ENCODE data around the gene SLC22A17. TPM values are rescaled to one million over a fixed set of nuclear protein-coding genes. Genes with fewer than 3 reads are reported as not detected.
A peak's percentile ranks its signal among the peaks of the same experiment; 100 is the strongest.

Gene SLC22A17
- total RNA-seq, 4 donors from 2014 or later: 22.7 to 36.4 (median 30.4) TPM

GRCh38 chr14:23353433-23353780, 720 bp upstream of the SLC22A17 start:
- no peak for TF ChIP-seq POLR2A (IDR thresholded peaks at IDR 0.05)
- no peak for TF ChIP-seq CTCF (IDR thresholded peaks at IDR 0.05)
- no peak for TF ChIP-seq POLR2AphosphoS5 (IDR thresholded peaks at IDR 0.05)
- TF ChIP-seq EP300 (IDR thresholded peaks at IDR 0.05): no peak
- Histone ChIP-seq H3K9me3 (no peaks in the 10 kb centered on the region), H3K4me1 (peaks cover 0 to 22% (median 6%) of the 10 kb centered on the region in 3 donors), H3K27me3 (no peaks in the 10 kb centered on the region), H3K4me3 (no peak overlapping the region), H3K27ac (peak overlapping the region in 1 of 4 donors; percentile 82), H3K36me3 (peaks cover 0 to 24% of the 10 kb centered on the region in 2 donors)
- no peak for ATAC-seq
- 20 to 50% methylated on average over 2 of the region's 5 CpGs for WGBS, 2 donors (ENCODE audit: low coverage in 1 of 2)

- no peak for TF ChIP-seq POLR2AphosphoS5 (IDR thresholded peaks at IDR 0.05)
- no peak for TF ChIP-seq EP300 (IDR thresholded peaks at IDR 0.05)
- no peak for TF ChIP-seq CTCF (IDR thresholded peaks at IDR 0.05)
- no peak for TF ChIP-seq POLR2A (IDR thresholded peaks at IDR 0.05)
- Histone ChIP-seq H3K36me3 (peaks cover 0 to 22% of the 10 kb centered on the region in 2 donors), H3K4me3 (peak overlapping the region; percentile 40 to 78), H3K27ac (peak overlapping the region in 3 of 4 donors; percentile 75 to 83 (median 82)), H3K9me3 (no peaks in the 10 kb centered on the region), H3K27me3 (no peaks in the 10 kb centered on the region), H3K4me1 (peaks cover 0 to 21% (median 6%) of the 10 kb centered on the region in 3 donors)
- ATAC-seq: peak; percentile 35
- 50 to 100% methylated on average over 2 of the region's 61 CpGs for WGBS, 2 donors (ENCODE audit: low coverage in 1 of 2)
These were observed 794 bp downstream of the SLC22A17 start for GRCh38 chr14:23351681-23352505.

GRCh38 chr14:23349156-23349845, 3.4 kb downstream of the SLC22A17 start:
- H3K27ac ChIP-seq: no peak overlapping the region
- peaks cover 0 to 21% of the 10 kb centered on the region in 2 donors for H3K36me3 ChIP-seq
- 78 to 91% methylated on average over 3 to 5 of the region's 8 CpGs for WGBS, 2 donors (ENCODE audit: low coverage in 1 of 2)
- H3K4me1 ChIP-seq: peaks cover 0 to 21% (median 6%) of the 10 kb centered on the region in 3 donors
- no peak overlapping the region for H3K4me3 ChIP-seq
- ATAC-seq: no peak
- TF ChIP-seq POLR2A (IDR thresholded peaks at IDR 0.05) (no peak), POLR2AphosphoS5 (IDR thresholded peaks at IDR 0.05) (no peak), EP300 (IDR thresholded peaks at IDR 0.05) (no peak), CTCF (IDR thresholded peaks at IDR 0.05) (no peak)
- no peaks in the 10 kb centered on the region for H3K27me3 ChIP-seq
- H3K9me3 ChIP-seq: no peaks in the 10 kb centered on the region

- no peaks in the 10 kb centered on the region for H3K27me3 ChIP-seq
- H3K27ac ChIP-seq: no peak overlapping the region
- WGBS, 2 donors (ENCODE audit: low coverage in 1 of 2): 84% methylated on average over 6 of the region's 6 CpGs; no CpG with 5 or more reads in 1 of the 2 donors
- no peak for ATAC-seq
- TF ChIP-seq CTCF (IDR thresholded peaks at IDR 0.05) (no peak), EP300 (IDR thresholded peaks at IDR 0.05) (no peak), POLR2A (IDR thresholded peaks at IDR 0.05) (no peak), POLR2AphosphoS5 (IDR thresholded peaks at IDR 0.05) (no peak)
- H3K4me3 ChIP-seq: no peak overlapping the region
- peaks cover 0 to 20% (median 6%) of the 10 kb centered on the region in 3 donors for H3K4me1 ChIP-seq
- H3K9me3 ChIP-seq: no peaks in the 10 kb centered on the region
- H3K36me3 ChIP-seq: peaks cover 0 to 21% of the 10 kb centered on the region in 2 donors
These were observed 4.4 kb downstream of the SLC22A17 start for GRCh38 chr14:23348297-23348655.

All from gastroesophageal sphincter (tissue), 4 donors.